ENCODE data around the gene GANC.
A peak's percentile ranks its signal among the peaks of the same experiment; 100 is the strongest.
"Not testable (repeated sequence)": the region's sequence is repeated elsewhere in the genome, so short reads cannot be mapped to it uniquely, and the experiment has no call there.

Gene GANC, protein sequence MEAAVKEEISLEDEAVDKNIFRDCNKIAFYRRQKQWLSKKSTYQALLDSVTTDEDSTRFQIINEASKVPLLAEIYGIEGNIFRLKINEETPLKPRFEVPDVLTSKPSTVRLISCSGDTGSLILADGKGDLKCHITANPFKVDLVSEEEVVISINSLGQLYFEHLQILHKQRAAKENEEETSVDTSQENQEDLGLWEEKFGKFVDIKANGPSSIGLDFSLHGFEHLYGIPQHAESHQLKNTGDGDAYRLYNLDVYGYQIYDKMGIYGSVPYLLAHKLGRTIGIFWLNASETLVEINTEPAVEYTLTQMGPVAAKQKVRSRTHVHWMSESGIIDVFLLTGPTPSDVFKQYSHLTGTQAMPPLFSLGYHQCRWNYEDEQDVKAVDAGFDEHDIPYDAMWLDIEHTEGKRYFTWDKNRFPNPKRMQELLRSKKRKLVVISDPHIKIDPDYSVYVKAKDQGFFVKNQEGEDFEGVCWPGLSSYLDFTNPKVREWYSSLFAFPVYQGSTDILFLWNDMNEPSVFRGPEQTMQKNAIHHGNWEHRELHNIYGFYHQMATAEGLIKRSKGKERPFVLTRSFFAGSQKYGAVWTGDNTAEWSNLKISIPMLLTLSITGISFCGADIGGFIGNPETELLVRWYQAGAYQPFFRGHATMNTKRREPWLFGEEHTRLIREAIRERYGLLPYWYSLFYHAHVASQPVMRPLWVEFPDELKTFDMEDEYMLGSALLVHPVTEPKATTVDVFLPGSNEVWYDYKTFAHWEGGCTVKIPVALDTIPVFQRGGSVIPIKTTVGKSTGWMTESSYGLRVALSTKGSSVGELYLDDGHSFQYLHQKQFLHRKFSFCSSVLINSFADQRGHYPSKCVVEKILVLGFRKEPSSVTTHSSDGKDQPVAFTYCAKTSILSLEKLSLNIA (N-terminal part only)

DNA sequence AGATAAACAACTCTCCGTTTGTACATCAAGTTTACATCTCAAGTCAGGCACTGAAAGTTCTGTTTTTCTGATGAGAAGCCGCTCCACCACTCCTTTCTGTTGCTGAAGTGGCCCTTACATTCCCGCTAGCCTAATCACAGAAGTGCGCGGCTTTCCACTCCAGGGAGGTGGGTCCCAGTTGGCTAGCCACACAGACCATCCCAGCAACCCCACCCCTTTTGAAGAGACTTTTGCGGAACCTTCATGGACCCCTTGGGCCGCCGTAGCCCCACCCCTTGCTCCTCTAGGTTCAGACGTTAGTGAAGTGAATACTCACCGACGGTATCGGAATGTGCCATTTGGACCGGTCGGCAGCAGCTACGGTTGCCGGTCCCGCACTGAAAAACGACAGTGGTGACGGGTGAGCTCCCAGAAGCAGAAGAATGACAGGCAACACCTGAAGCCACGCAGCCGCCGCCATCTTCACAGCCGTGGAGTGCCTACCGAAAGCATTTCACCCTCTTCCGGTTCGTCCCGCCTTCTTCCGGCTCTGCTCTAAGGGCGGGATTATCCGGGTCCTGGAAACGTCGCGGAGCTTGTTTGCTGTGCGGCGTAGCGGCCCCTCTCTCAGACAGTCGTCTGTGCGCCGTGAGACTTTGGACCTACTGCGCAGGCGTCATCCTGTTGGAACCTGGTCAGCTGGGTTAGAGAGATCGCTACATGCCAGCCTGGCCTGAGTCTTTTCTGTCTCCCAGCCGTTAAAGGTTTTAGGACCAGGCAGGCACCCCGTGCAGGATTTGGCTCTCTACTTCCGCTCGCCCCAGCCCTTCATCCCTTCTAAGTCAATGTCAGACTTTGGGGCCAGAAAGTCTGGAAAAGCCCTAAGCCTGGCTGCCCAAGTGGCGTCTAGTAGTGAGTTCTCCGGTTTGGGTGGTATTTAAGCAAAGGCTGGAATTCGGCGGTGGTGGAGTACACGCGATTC is at the start of gene GANC, which contains the start of gene TMEM87A:
TSS of gene GANC (plus strand) at position 263 of the 961 bp plus-strand sequence. CDS start 1,281 bp downstream, outside the sequence.
TSS of gene TMEM87A (minus strand) at position 495 of the 961 bp plus-strand sequence. CDS start at position 460, 35 bp downstream.
- DNase-seq (ENCODE audit: low spot score in 2 of 2) = peak; percentile 81 to 82
- ATAC-seq (ENCODE audit: low read depth) = peak; percentile 85
- Mint-ChIP-seq H3K27me3 (no peaks in the 10 kb centered on the region), H3K9me3 (no peaks in the 10 kb centered on the region), H3K36me3 (peaks cover 9% of the 10 kb centered on the region), H3K27ac (peak within 1 kb of the TSS; percentile 97), H3K4me1 (peaks cover 22% of the 10 kb centered on the region), H3K4me3 (peak within 1 kb of the TSS; percentile 98)

DNA sequence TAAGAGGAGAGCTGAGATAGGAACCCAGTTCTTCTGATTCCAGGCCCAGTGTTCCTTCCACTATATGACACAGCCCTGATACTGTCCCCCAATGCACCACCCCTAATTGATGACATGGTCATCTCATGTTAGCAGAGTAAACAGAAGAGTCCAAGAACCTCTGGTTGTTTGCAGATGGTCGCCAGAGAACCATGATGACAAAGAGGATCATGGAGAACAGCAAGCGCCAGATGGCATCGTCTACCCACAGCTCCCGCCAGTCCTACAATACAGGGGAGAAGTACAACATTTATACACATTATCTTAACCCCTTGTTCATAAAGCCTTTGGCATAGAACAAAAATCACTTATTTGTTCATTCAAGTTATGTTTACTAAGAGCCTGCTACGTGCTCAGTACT is 46.4 kb upstream of the GANC start:
- Mint-ChIP-seq H3K9me3 (no peaks in the 10 kb centered on the region), H3K27ac (no peak overlapping the region), H3K4me1 (no peaks in the 10 kb centered on the region), H3K36me3 (peaks cover 20% of the 10 kb centered on the region), H3K4me3 (no peak overlapping the region), H3K27me3 (no peaks in the 10 kb centered on the region)
- no peak for DNase-seq (ENCODE audit: low spot score in 2 of 2)
- no peak for ATAC-seq (ENCODE audit: low read depth)

DNA sequence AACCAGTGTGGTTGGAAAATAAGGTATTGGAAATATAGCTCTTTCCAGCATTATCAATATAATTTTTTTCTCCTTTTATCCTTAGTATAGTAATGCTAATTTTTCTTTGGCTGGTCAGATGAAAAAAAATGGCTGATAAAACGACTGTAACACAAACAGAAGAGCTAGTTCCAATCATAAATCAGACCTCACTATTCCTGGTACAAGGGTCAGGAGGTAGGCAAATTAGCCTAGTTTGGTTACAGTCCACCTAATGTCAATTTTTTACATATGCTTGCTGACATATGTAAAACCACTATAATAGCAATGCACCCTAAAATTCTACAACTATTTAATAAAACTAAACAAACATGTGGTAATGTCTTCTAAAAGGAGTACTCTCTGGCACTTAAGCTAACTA is 45.0 kb upstream of the GANC start:
- Mint-ChIP-seq H3K36me3 (peaks cover 26% of the 10 kb centered on the region), H3K27ac (peak overlapping the region; percentile 55), H3K27me3 (no peaks in the 10 kb centered on the region), H3K9me3 (no peaks in the 10 kb centered on the region), H3K4me1 (no peaks in the 10 kb centered on the region), H3K4me3 (no peak overlapping the region)
- ATAC-seq (ENCODE audit: low read depth) (no peak), DNase-seq (ENCODE audit: low spot score in 2 of 2) (no peak)

DNA sequence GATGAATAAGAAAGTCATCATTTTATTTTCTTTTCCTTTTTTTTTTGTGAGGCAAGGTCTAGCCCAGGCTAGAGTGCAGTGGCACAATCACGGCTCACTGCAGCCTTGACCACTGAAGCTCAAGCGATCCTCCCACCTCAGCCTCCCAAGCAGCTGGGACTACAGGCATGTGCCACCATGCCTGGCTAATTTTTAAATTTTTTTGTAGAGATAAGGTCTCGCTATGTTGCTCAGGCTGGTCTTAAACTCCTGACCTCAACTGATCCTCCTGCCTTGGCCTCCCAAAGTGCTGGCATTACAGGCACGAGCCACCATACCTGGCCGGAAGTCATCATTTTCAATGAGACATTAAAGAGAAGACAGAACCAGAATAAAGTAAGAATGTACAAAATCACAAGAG is 44.0 kb upstream of the GANC start:
- H3K9me3 Mint-ChIP-seq; H3K4me3 Mint-ChIP-seq; ATAC-seq (ENCODE audit: low read depth); H3K27ac Mint-ChIP-seq; H3K27me3 Mint-ChIP-seq; DNase-seq (ENCODE audit: low spot score in 2 of 2); H3K4me1 Mint-ChIP-seq: not testable (repeated sequence)
- H3K36me3 Mint-ChIP-seq = peaks cover 27% of the 10 kb centered on the region

DNA sequence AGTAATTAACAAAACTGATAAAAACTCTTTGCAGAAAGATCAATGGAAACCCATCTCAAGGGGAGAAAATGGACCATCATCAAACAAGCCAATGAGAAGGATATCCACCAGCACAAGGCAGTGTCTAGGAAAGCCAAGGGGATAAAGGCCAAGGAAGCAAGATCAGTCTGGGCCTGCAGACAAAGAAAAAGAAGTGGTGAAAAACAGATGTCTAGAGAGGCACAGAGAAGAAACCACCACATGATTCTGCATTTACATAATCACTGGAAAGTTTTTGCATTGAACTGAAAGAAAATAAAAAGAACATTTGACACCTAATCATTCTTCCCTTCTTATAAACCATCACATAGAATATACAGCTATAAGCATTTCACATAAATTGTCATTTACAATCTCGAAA is 41.9 kb upstream of the GANC start:
- H3K4me3 Mint-ChIP-seq = no peak overlapping the region
- no peak overlapping the region for H3K27ac Mint-ChIP-seq
- ATAC-seq (ENCODE audit: low read depth) (no peak), DNase-seq (ENCODE audit: low spot score in 2 of 2) (no peak)
- H3K27me3 Mint-ChIP-seq = no peaks in the 10 kb centered on the region
- H3K36me3 Mint-ChIP-seq = peaks cover 30% of the 10 kb centered on the region
- no peaks in the 10 kb centered on the region for H3K4me1 Mint-ChIP-seq
- no peaks in the 10 kb centered on the region for H3K9me3 Mint-ChIP-seq

DNA sequence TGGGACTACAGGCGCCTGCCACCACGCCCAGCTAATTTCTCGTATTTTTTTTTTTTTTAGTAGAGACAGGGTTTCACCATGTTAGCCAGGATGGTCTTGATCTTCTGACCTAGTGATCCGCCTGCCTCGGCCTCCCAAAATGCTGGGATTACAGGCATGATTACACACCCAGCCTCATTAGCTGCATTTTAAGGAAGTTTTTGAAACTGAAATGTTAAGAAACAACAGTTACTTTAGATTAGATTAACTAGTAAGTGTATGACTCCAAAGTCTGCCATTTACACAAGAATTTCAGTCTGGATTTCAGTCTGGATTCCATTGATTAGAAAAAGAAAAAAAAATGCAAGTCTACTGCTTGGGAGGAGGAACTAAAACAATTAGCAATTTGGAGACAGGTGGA is 40.4 kb upstream of the GANC start:
- Mint-ChIP-seq H3K4me3 (no peak overlapping the region), H3K36me3 (peaks cover 29% of the 10 kb centered on the region), H3K27ac (no peak overlapping the region), H3K9me3 (no peaks in the 10 kb centered on the region), H3K4me1 (no peaks in the 10 kb centered on the region), H3K27me3 (no peaks in the 10 kb centered on the region)
- ATAC-seq (ENCODE audit: low read depth) (no peak), DNase-seq (ENCODE audit: low spot score in 2 of 2) (no peak)

DNA sequence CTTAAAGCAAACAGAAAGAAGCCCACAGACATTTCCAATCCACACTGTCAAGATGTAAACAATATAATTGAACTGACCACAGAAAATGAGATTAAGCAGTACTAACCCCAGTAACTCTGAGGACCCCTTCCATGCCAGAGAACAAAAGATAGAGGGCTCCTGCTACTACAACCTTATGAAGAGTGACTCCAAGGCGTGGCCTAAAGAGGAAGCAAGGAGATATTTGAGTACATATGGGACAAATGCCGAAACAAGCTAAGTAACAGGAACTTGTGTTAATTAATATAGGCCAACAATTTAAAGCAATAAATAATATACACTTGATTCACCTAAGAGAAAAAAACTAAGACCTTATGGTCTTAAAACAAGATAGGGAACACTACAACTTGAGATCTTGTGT is 39.9 kb upstream of the GANC start:
- Mint-ChIP-seq H3K27me3 (no peaks in the 10 kb centered on the region), H3K4me3 (no peak overlapping the region), H3K36me3 (peaks cover 29% of the 10 kb centered on the region), H3K4me1 (no peaks in the 10 kb centered on the region), H3K27ac (no peak overlapping the region), H3K9me3 (no peaks in the 10 kb centered on the region)
- no peak for DNase-seq (ENCODE audit: low spot score in 2 of 2)
- no peak for ATAC-seq (ENCODE audit: low read depth)

DNA sequence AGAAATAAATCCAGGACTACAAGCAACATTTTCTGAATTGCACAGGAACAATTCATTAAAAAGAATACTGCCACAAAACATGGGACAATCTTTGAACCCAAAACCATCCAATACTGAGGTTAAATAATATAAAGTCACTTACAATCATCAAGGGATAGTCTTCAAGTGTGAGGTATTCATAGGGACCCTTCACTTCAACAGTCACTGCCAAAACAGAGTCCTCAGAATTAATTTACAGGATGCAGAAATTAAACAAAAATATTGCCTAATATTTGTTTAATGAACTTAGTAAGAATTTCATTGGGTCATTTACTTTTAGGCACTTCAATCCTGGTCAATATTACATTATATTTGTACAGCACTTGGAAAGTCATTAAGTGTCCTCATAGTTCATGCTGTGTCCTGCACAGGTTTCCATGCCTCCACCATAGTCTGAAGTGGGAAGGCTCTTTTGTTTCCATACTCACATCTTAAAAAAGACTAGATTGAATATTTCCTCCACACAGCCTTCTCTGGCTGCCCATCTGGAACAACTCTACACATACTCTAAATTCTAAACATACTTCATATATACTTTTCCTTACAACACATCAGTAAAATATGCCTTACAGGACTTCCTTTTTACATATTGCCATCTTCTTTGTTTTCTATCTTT is 33.3 kb upstream of the GANC start:
- Mint-ChIP-seq H3K4me3 (no peak overlapping the region), H3K9me3 (no peaks in the 10 kb centered on the region), H3K27me3 (no peaks in the 10 kb centered on the region), H3K36me3 (peaks cover 37% of the 10 kb centered on the region), H3K27ac (peak overlapping the region; percentile 5), H3K4me1 (no peaks in the 10 kb centered on the region)
- DNase-seq (ENCODE audit: low spot score in 2 of 2) (no peak), ATAC-seq (ENCODE audit: low read depth) (no peak)

DNA sequence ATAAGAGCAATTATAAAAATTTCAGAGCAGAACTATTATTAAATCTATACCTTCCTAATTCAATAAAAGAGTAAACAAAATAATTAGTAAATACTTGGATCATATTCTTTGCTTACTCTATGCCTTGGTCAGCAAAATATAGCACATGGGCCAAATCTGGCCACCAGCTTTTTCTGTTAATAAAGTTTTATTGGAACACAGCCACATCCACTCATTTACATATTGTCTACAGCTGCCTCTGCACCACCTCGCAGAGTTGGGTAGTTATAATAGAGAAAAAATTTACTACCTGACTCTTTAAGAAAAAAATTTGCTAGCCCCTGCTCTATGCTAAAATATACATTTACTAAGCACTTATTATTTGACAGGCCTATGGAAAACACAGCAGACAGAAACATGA is 32.2 kb upstream of the GANC start:
- no peak overlapping the region for H3K4me3 Mint-ChIP-seq
- no peaks in the 10 kb centered on the region for H3K4me1 Mint-ChIP-seq
- peak overlapping the region; percentile 60 for H3K27ac Mint-ChIP-seq
- H3K36me3 Mint-ChIP-seq = peaks cover 30% of the 10 kb centered on the region
- H3K9me3 Mint-ChIP-seq = no peaks in the 10 kb centered on the region
- no peak for ATAC-seq (ENCODE audit: low read depth)
- no peak for DNase-seq (ENCODE audit: low spot score in 2 of 2)
- no peaks in the 10 kb centered on the region for H3K27me3 Mint-ChIP-seq

DNA sequence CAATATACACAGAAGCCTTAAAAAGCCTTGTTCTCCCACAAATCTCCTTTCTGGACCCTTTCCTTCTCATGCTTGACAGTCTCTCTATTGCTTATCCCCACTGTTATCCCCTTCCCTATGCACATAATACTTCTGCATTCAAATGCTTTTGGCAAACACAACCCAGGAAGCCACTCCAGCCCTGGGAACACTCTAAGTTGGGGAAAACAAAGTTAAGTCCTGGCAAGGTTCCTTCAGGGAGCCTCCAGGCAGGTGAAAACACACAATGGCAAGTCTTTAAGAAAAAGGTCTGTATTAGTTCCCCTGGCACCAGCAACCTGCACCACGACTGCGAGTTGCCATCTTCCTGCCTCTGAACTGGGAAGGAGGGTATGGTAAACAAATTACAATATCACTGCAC is 19.7 kb upstream of the GANC start:
- Mint-ChIP-seq H3K36me3 (peaks cover 34% of the 10 kb centered on the region), H3K27me3 (no peaks in the 10 kb centered on the region), H3K4me3 (no peak overlapping the region), H3K4me1 (no peaks in the 10 kb centered on the region), H3K9me3 (peaks cover 8% of the 10 kb centered on the region), H3K27ac (no peak overlapping the region)
- ATAC-seq (ENCODE audit: low read depth) (no peak), DNase-seq (ENCODE audit: low spot score in 2 of 2) (no peak)

DNA sequence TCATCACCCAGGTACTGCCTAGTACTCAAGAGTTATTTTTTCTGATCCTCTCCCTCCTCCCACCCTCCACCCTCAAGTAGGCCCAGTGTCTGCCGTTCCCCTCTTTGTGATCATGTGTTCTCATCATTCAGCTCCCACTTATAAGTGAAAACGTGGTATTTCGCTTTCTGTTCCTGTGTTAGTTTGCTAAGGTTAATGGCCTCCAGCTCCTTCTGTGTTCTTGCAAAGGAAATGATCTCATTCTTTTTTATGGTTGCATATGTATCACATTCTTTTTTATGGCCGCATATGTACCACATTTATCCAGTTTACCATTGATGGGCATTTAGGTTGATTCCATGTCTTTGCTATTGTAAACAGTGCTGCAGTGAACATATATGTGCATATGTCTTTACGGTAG is 8.2 kb upstream of the GANC start:
- no peak overlapping the region for H3K27ac Mint-ChIP-seq

DNA sequence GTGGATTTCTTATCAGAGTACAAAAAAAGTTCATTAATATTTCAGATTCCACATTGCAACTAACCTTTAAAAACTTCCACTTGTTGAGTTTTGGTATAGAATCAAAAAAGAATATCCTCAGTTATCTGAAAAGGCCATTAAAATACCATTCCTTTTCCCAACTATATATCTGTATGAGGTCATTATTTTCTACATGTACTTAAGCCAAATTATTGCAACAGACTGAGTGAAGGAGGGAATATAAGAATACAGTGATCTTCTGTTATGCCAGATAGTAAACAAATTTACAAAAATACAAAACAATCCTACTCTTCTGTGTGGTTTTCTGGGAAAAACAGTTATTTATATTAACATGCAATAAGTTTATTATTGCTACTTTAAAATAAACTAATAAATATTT is 5.7 kb upstream of the GANC start:
- peaks cover 29% of the 10 kb centered on the region for H3K36me3 Mint-ChIP-seq

More for the DNA sequence above, 8.2 kb upstream of the GANC start:
- no peak for DNase-seq (ENCODE audit: low spot score in 2 of 2)
- no peaks in the 10 kb centered on the region for H3K27me3 Mint-ChIP-seq
- no peak overlapping the region for H3K4me3 Mint-ChIP-seq
- H3K9me3 Mint-ChIP-seq = no peaks in the 10 kb centered on the region
- peaks cover 33% of the 10 kb centered on the region for H3K36me3 Mint-ChIP-seq
- no peak for ATAC-seq (ENCODE audit: low read depth)
- H3K4me1 Mint-ChIP-seq = peaks cover 3% of the 10 kb centered on the region

DNA sequence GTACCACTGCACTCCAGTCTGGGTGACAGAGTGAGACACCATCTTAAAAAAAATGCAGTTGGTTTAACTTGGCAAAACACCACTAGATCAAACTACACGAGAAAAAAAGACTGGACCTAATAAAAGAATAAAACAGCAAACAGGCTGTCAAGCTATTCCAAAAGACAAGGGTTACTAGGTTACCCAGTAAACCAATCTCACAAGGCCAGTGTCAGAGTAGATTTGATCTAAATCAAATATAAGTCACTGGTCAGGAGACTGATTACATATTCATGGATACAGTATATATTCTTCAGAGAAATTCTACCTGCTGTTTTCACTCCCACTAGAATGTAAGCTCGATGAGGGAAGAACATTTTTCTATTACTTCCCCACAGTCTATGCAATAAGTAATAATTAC is 2.5 kb upstream of the GANC start:
- H3K4me3 Mint-ChIP-seq = no peak overlapping the region
- H3K36me3 Mint-ChIP-seq = peaks cover 16% of the 10 kb centered on the region

More for the DNA sequence above, 5.7 kb upstream of the GANC start:
- H3K27me3 Mint-ChIP-seq = no peaks in the 10 kb centered on the region
- H3K9me3 Mint-ChIP-seq = no peaks in the 10 kb centered on the region
- H3K27ac Mint-ChIP-seq = no peak overlapping the region
- H3K4me3 Mint-ChIP-seq = no peak overlapping the region
- H3K4me1 Mint-ChIP-seq = peaks cover 10% of the 10 kb centered on the region
- ATAC-seq (ENCODE audit: low read depth) (no peak), DNase-seq (ENCODE audit: low spot score in 2 of 2) (no peak)

More for the DNA sequence above, 2.5 kb upstream of the GANC start:
- DNase-seq (ENCODE audit: low spot score in 2 of 2) (no peak), ATAC-seq (ENCODE audit: low read depth) (no peak)
- peaks cover 15% of the 10 kb centered on the region for H3K4me1 Mint-ChIP-seq
- no peak overlapping the region for H3K27ac Mint-ChIP-seq
- H3K9me3 Mint-ChIP-seq = no peaks in the 10 kb centered on the region
- no peaks in the 10 kb centered on the region for H3K27me3 Mint-ChIP-seq

All from memory B cell (primary cell).